A673 (cell line): Measurements from ENCODE around the gene BTBD6.

Experiments
- EZH2 ChIP-seq: fragments of 200-600 bp; sonication (generic); IDR thresholded peaks from 2 replicates; pipeline ENCODE4 v1.6.1; 2017; ENCODE audit warnings: borderline replicate concordance, low read depth, mild to moderate bottlenecking, mixed read lengths, antibody characterized with exemption, low read length; ENCODE audit not compliant: poor library complexity, severe bottlenecking
- TF ChIP-seq, protein P1 (sequence below): fragments of 300-800, 200-600 bp; sonication (generic); conservative IDR thresholded peaks from 2 replicates; pipeline ENCODE4 v1.5.1; 2017; ENCODE audit warnings: low read depth, mild to moderate bottlenecking, antibody characterized with exemption, low read length, moderate library complexity, mixed read lengths

DNA sequence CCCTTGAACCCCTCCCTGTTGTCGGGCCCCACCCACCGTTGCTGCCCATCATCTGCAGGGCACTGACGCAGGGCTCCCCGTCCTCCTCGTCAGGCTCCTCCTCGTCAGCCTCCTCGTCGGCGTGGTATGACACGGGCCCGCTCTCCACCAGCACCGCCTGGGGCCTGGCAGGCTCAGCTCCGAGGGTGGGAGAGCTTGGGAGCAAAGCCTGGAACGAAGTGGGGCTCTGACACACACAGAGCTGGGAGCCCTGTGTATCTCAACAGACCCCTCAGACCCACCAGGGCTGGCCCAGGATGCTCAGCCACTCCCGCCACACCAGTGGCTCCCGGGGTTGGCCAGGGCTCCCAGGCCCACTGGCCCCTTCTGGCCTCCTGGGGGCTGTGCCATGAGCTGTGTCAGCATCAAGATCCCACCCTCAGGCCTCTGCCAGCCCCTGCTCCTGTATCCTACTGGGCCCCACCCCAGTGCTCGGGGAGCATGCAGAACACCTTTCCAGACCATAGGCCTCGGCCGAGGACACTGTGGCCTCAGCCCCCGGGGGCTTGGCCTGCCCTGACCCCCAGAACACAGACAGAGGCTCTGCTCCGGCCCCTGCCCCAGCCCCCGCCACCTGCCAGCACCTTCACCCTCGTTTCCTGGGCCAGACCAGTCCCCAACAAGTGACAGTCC is 37.1 kb upstream of the BTBD6 start:
- TF ChIP-seq, protein P1, sequence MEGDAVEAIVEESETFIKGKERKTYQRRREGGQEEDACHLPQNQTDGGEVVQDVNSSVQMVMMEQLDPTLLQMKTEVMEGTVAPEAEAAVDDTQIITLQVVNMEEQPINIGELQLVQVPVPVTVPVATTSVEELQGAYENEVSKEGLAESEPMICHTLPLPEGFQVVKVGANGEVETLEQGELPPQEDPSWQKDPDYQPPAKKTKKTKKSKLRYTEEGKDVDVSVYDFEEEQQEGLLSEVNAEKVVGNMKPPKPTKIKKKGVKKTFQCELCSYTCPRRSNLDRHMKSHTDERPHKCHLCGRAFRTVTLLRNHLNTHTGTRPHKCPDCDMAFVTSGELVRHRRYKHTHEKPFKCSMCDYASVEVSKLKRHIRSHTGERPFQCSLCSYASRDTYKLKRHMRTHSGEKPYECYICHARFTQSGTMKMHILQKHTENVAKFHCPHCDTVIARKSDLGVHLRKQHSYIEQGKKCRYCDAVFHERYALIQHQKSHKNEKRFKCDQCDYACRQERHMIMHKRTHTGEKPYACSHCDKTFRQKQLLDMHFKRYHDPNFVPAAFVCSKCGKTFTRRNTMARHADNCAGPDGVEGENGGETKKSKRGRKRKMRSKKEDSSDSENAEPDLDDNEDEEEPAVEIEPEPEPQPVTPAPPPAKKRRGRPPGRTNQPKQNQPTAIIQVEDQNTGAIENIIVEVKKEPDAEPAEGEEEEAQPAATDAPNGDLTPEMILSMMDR, result no peak
- no peak for TF ChIP-seq EZH2
